GM12874 (cell line): ENCODE measurements around the gene GPR17.

Experiments
- TF ChIP-seq, protein P1 (sequence below): IDR thresholded peaks from 2 replicates; pipeline ENCODE4 v1.5.1; 2011; ENCODE audit warnings: low read depth, mild to moderate bottlenecking, control low read depth, low read length, moderate library complexity; ENCODE audit not compliant: insufficient read depth

Gene GPR17

DNA sequence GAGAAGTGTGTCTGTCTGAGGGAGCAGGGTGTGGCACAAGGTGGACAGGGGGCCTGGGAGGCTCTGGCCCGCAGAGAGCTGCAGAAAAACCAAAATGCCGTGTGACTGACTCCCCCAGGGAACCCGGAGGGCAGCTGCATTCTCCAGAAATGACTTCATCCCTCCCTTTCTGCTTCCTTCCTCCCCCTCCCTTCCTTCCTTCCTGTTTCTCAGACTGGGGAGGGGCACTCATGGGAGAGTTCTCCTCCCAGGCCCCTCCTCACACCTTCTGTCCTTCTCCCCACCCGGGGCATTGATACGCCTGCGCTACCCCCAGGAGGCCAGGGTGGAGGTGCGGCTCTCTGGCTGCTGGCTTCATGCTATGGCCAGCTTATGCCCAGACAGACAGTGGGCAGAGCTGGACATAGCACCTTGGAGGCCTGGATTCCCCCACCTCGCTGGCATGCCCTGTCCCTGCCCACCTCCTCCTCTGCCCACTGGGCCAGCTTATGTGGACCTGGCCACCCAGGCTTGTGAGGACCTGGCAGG, 8.2 kb upstream of the GPR17 start:
- TF ChIP-seq, protein P1, sequence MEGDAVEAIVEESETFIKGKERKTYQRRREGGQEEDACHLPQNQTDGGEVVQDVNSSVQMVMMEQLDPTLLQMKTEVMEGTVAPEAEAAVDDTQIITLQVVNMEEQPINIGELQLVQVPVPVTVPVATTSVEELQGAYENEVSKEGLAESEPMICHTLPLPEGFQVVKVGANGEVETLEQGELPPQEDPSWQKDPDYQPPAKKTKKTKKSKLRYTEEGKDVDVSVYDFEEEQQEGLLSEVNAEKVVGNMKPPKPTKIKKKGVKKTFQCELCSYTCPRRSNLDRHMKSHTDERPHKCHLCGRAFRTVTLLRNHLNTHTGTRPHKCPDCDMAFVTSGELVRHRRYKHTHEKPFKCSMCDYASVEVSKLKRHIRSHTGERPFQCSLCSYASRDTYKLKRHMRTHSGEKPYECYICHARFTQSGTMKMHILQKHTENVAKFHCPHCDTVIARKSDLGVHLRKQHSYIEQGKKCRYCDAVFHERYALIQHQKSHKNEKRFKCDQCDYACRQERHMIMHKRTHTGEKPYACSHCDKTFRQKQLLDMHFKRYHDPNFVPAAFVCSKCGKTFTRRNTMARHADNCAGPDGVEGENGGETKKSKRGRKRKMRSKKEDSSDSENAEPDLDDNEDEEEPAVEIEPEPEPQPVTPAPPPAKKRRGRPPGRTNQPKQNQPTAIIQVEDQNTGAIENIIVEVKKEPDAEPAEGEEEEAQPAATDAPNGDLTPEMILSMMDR = no peak

DNA sequence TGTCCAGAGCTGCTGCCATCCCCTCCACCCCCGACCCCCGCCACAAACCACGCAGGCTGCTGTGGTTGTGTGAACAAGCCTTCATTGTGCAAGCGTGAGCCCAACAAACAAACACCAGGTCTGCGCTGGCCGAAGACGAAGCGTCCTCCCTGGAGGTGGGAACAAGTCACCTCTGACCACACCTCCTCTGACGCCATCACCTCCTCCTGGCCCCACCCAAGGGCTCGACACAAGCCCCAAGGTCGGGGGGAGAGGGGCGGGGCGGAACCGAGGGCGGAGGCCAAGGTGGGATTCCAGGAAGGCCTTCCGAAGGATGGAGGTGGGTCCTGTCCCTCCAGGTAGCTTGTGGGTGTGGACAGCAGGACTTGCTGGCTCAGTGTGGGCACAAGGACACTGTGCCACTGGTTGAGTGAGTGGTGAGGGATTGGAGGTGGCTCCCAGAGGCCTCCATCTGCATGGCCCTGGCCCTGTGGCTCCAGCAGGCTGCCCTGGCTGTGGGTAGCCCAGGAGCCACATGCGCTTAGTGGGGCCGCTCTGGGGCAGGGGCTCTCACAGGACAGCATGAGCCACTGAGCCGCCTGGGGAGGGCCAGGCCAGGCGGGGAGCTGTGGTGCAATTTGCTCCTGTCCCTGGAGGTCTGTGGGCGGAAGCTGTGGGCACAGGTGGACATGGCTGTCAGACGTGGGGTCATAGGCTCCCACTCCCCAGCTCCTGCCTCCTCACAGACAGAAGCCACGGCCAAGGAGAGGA, 7.4 kb upstream of the GPR17 start:
- TF ChIP-seq, protein P1 = no peak

DNA sequence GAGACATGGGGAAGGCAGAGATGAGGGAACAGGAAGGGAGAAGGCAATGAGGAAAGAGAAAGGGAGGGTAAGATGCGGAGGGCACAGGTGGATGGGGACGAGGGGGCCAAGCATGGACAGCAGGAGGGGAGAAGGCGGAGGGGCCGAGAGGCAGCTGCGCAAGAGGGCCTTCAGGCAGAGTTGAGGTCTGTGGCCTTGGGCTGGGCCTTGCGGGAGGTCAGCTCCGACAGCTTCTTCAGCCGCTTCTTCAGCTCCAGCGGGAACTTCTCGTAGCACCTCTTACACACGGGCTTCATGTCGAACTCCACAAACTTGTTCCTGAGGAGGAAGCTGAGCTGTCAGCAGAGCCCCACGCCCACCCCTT, 6.9 kb upstream of the GPR17 start:
- TF ChIP-seq, protein P1 = no peak

DNA sequence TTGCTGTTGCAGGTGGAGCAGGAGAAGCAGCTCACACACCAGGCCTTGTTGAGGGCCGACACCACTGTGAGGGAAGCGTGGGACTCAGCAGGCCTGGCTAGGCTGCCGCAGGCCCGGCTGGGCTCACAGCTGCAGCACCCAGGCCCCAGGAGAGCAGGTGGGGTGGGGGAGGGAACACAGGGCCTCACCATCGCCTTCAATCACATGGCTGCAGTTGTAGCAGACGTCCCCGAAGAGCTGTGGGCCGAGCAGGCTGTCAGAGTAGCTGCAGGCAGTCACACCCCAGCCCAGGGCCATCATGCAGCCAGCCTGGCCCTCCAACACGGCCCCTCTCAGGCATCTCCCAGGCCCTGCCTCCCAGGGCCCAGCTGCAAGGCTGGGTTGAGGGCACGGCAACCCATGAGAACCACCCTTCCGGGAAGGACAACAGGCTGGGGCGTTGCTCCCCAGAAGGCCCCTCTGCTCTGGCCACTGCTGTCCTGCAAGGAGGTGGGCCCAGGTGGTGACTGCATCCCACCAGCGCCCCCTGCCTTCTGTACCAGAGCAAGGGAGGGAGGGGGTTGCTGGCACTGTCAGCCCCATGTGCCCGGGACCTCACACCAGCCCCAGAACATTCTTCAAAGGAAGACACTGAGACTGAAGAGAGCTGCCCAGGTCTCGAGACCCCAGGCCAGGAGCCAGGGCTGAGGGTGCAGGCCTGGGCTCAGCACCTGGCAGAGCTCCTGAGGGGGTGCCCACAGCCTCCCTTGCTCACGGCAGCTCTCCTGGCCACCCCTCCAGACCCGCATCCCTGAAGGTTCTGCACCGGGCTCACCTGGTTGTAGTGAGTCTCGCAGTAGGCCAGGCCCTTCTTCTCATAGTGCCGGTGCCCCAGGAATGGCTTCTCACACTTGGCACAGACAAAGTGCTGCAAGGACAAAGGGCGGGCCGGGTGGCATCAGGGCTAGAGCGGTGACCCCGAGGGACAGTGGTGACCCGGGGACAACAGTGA, 5.6 kb upstream of the GPR17 start:
- TF ChIP-seq, protein P1 = peak; percentile 44

DNA sequence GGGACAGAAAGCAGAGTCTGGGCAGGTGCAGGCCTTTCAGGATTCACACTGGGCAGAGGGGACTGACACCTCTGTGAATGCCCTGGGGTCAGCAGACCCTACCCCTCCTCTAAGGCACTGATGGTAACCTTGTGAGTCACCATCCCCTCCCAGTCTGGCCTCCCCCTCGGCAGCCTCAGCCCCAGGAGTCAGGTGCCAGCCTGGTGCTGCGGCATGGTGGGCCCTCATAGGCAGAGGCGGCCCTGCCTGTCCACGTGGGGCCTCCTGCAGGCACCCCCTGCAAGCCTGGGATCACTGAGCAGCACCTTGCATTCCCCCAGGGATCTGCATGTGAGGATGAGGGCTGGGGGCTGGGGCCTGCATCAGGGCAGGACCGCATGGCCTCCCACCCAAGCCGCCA, 4.8 kb upstream of the GPR17 start:
- TF ChIP-seq, protein P1 = no peak

DNA sequence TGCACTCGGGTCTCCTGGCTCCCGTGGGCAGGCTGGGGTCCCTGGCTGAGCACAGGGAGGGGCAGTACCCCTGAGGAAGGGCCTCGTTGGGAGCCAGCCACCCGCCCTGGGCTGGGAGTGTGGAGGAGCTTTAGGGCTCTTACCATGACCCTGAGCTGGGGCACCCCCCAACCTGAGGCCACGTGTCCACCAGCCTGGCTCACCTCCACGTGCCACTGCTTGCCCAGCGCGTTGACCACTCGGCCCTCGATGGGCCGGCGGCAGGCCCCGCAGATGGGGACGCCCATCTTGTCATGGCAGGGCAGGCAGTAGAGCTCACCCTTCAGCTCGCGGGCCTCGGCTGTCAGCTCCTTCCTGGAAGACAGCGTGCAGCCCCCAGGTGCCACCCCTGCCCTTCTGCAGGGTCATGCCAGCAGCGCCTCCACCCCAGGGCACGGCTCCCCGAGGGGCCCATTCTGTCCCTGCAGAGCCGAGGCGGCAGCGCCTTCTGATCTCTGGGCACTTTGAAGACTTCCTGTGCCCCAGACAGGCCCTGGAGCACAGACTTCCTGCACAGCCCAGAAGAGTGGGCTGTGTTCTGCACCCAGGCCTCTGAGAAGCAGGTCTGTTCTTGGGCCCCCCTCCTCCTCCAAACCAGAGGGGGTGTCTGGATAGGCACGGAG, 4.0 kb upstream of the GPR17 start:
- TF ChIP-seq, protein P1 = no peak
